BLaER1 treated with 17β-estradiol and CSF1 and Interleukin-3, amounts not matched to agents 10 nM and 100 nM (cell line): Measurements from ENCODE around the gene TMEM263.
A peak's percentile ranks its signal among the peaks of the same experiment; 100 is the strongest.
"Not testable (repeated sequence)": the region's sequence is repeated elsewhere in the genome, so short reads cannot be mapped to it uniquely, and the experiment has no call there.

Experiments used
- H3K27ac ChIP-seq, 11 experiments: shearing (Covaris generic); formaldehyde crosslinking; 2 replicates each; pipeline ENCODE4 v1.8.1; 2022
- H3K27me3 ChIP-seq, 11 experiments: shearing (Covaris generic); formaldehyde crosslinking; 2 replicates each; pipeline ENCODE4 v1.8.1; 2022
- H3K36me3 ChIP-seq, 11 experiments: shearing (Covaris generic); formaldehyde crosslinking; 2 replicates each; pipeline ENCODE4 v1.8.1; 2022
- H3K4me1 ChIP-seq, 10 experiments: shearing (Covaris generic); formaldehyde crosslinking; 2 replicates each; pipeline ENCODE4 v1.8.1; 2022
- H3K4me2 ChIP-seq, 11 experiments: shearing (Covaris generic); formaldehyde crosslinking; 2 replicates each; pipeline ENCODE4 v1.8.1; 2022
- H3K4me3 ChIP-seq, 10 experiments: shearing (Covaris generic); formaldehyde crosslinking; 2 replicates each; pipeline ENCODE4 v1.8.1; 2022
- H3K9ac ChIP-seq, 11 experiments: shearing (Covaris generic); formaldehyde crosslinking; 2 replicates each; pipeline ENCODE4 v1.8.1; 2022
- H3K9me3 ChIP-seq, 11 experiments: shearing (Covaris generic); formaldehyde crosslinking; replicated peaks in 1 of 11; 2 replicates each; pipeline ENCODE4 v1.8.1; 2022
- H4K20me1 ChIP-seq, 11 experiments: shearing (Covaris generic); formaldehyde crosslinking; 2 replicates each; pipeline ENCODE4 v1.8.1; 2022
- Cebpa-rat ChIP-seq, 11 experiments: shearing (Covaris generic); IDR thresholded peaks; 2 replicates each; pipeline ENCODE4 v1.8.1; 2022

Gene TMEM263

GRCh38 chr12:106984588-106985137 is 29.0 kb downstream of the TMEM263 start:
- Histone ChIP-seq H3K4me2 (peak overlapping the region in 4 of 11 experiments; percentile 82 to 86 (median 85); a peak in 3 of 22 replicates), H3K27ac (no peak overlapping the region), H4K20me1 (peaks cover 0 to 6% (median 0%) of the 10 kb centered on the region in 11 experiments; a peak in 2 of 22 replicates), H3K4me3 (no peak overlapping the region), H3K27me3 (no peaks in the 10 kb centered on the region), H3K4me1 (peaks cover 14 to 27% (median 22%) of the 10 kb centered on the region in 10 experiments), H3K9ac (no peak overlapping the region), H3K36me3 (peaks cover 11 to 21% (median 17%) of the 10 kb centered on the region in 11 experiments; a peak in 20 of 22 replicates), H3K9me3 (peaks cover 0 to 14% (median 0%) of the 10 kb centered on the region in 11 experiments; a peak in 7 of 22 replicates)
- TF ChIP-seq Cebpa-rat (IDR thresholded peaks at IDR 0.05) = no peak

DNA sequence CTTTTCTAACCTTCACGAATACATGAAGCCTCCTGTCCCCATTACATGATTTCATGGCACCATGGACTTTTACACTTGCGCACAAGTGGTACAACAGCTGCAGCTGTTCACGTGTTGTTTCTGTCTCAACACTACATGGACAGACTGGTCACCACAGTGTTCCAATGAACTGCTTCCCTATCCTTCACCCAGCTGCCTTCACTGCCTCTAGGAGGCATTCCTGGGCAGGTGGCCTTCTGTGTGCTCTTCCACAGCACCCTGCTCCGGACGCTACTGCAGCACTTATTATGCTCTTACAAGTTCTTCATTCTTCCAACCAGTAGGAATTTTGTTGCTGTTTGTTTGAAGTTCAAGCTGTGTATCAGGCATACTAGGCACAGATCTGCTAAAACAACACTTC is 29.8 kb downstream of the TMEM263 start:
- H4K20me1 ChIP-seq = peaks cover 0 to 6% (median 0%) of the 10 kb centered on the region in 11 experiments; a peak in 2 of 22 replicates
- peak overlapping the region; percentile 80 to 92 (median 86) for H3K4me2 ChIP-seq
- H3K9ac ChIP-seq = no peak overlapping the region
- peaks cover 0 to 14% (median 0%) of the 10 kb centered on the region in 11 experiments; a peak in 7 of 22 replicates for H3K9me3 ChIP-seq
- 0 out of 20 replicates have a peak overlapping the region, but pooled peaks of 1 of the 10 experiments have one; percentile 79 for H3K4me3 ChIP-seq
- H3K36me3 ChIP-seq = peaks cover 11 to 21% (median 17%) of the 10 kb centered on the region in 11 experiments; a peak in 20 of 22 replicates
- H3K27me3 ChIP-seq = no peaks in the 10 kb centered on the region
- no peak for TF ChIP-seq Cebpa-rat (IDR thresholded peaks at IDR 0.05)
- no peak overlapping the region for H3K27ac ChIP-seq
- peaks cover 14 to 27% (median 22%) of the 10 kb centered on the region in 10 experiments for H3K4me1 ChIP-seq

GRCh38 chr12:106986135-106986534 is 30.4 kb downstream of the TMEM263 start:
- Histone ChIP-seq H3K4me1 (peaks cover 14 to 27% (median 22%) of the 10 kb centered on the region in 10 experiments), H3K9me3 (peaks cover 0 to 14% (median 0%) of the 10 kb centered on the region in 11 experiments; a peak in 7 of 22 replicates), H3K36me3 (peaks cover 11 to 21% (median 17%) of the 10 kb centered on the region in 11 experiments; a peak in 20 of 22 replicates), H3K27ac (peak overlapping the region in 8 of 11 experiments; percentile 68 to 84 (median 76); a peak in 13 of 22 replicates), H3K9ac (peak overlapping the region; percentile 78 to 88 (median 85)), H3K27me3 (no peaks in the 10 kb centered on the region), H3K4me3 (peak overlapping the region; percentile 63 to 81 (median 75)), H3K4me2 (peak overlapping the region; percentile 80 to 92 (median 86)), H4K20me1 (peaks cover 0 to 6% (median 0%) of the 10 kb centered on the region in 11 experiments; a peak in 2 of 22 replicates)
- TF ChIP-seq Cebpa-rat (IDR thresholded peaks at IDR 0.05) = no peak

DNA sequence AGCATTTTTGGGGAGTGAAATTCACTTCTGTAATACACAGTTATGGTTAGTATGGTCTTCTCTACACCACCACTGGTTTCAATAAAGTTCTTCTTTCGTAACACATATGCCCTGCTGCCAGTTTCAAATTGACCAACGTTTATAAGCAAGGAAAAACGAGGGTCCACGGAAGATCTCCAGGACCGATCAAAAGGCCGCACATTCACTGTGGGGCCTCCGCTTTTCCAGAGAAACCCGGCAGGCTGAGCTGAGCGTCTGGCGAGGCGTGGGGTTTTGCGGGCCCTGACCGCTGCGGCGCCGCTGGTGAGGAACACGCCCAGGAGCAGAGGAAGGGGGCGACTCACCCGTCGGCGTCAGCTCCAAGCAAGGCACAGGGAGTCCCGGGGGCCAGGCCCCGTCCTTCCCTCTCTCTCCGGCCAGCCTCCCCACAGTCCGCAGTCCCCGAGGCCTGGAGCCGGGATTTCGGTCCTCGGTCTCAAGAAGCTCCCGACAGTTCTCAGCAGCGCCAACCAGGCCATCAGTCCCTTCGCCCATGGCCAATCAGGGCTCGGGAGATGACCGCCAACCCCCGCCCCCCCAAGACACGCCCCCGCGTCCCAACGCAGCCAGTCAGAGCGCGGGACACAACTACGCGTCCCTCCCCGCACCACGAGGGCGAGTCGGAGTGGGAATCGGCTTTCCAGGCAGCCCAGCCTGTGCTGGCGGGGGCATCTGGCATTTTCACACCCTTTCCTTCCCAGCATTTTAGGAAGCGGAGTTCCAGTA is 31.1 kb downstream of the TMEM263 start, which contains the start of gene MTERF2:
TSS of gene MTERF2 (minus strand) at position 522 of the 765 bp plus-strand sequence. CDS start 8,432 bp downstream, outside the sequence.
- H3K4me1 ChIP-seq = peaks cover 13 to 25% (median 22%) of the 10 kb centered on the region in 10 experiments
- H3K36me3 ChIP-seq = peaks cover 11 to 21% (median 17%) of the 10 kb centered on the region in 11 experiments; a peak in 20 of 22 replicates
- H3K27ac ChIP-seq = peak within 1 kb of the TSS; percentile 56 to 84 (median 74); a peak in 21 of 22 replicates
- H3K9me3 ChIP-seq = peaks cover 0 to 14% (median 0%) of the 10 kb centered on the region in 11 experiments; a peak in 7 of 22 replicates
- H3K4me3 ChIP-seq = peak within 1 kb of the TSS; percentile 63 to 81 (median 75)
- H3K9ac ChIP-seq = peak within 1 kb of the TSS; percentile 78 to 88 (median 85)
- TF ChIP-seq Cebpa-rat (IDR thresholded peaks at IDR 0.05) = no peak
- no peaks in the 10 kb centered on the region for H3K27me3 ChIP-seq
- peak within 1 kb of the TSS; percentile 80 to 92 (median 86) for H3K4me2 ChIP-seq
- H4K20me1 ChIP-seq = peaks cover 0 to 6% (median 0%) of the 10 kb centered on the region in 11 experiments; a peak in 2 of 22 replicates

GRCh38 chr12:106987846-106988245 is 32.1 kb downstream of the TMEM263 start:
- H3K27ac ChIP-seq = no peak overlapping the region
- no peak overlapping the region; a peak in 1 of 22 replicates for H3K9ac ChIP-seq
- peaks cover 11 to 23% (median 21%) of the 10 kb centered on the region in 10 experiments for H3K4me1 ChIP-seq
- H3K36me3 ChIP-seq = peaks cover 11 to 24% (median 17%) of the 10 kb centered on the region in 11 experiments; a peak in 20 of 22 replicates
- TF ChIP-seq Cebpa-rat (IDR thresholded peaks at IDR 0.05) = no peak
- H4K20me1 ChIP-seq = peaks cover 0 to 6% (median 0%) of the 10 kb centered on the region in 11 experiments; a peak in 2 of 22 replicates
- peak overlapping the region; percentile 80 to 92 (median 86); a peak in 16 of 22 replicates for H3K4me2 ChIP-seq
- peaks cover 0 to 14% (median 0%) of the 10 kb centered on the region in 11 experiments; a peak in 7 of 22 replicates for H3K9me3 ChIP-seq
- no peak overlapping the region for H3K4me3 ChIP-seq
- no peaks in the 10 kb centered on the region for H3K27me3 ChIP-seq

- Histone ChIP-seq H3K4me1 (no peaks in the 10 kb centered on the region), H3K27ac (no peak overlapping the region), H3K9ac (no peak overlapping the region), H3K36me3 (peaks cover 21 to 47% (median 35%) of the 10 kb centered on the region in 11 experiments; a peak in 21 of 22 replicates), H3K9me3 (peaks cover 0 to 7% (median 4%) of the 10 kb centered on the region in 11 experiments; a peak in 4 of 22 replicates), H3K4me3 (no peak overlapping the region), H4K20me1 (no peaks in the 10 kb centered on the region), H3K27me3 (no peaks in the 10 kb centered on the region), H3K4me2 (no peak overlapping the region)
- TF ChIP-seq Cebpa-rat (IDR thresholded peaks at IDR 0.05) = no peak
These were observed 39.0 kb downstream of the TMEM263 start for GRCh38 chr12:106994579-106995220.

GRCh38 chr12:106996102-106996501 is 40.4 kb downstream of the TMEM263 start:
- H3K4me3 ChIP-seq, H3K9ac ChIP-seq, H3K4me1 ChIP-seq, H3K27ac ChIP-seq, H3K4me2 ChIP-seq, H3K9me3 ChIP-seq, H3K27me3 ChIP-seq, H4K20me1 ChIP-seq: not testable (repeated sequence)
- peaks cover 32 to 59% (median 47%) of the 10 kb centered on the region in 11 experiments for H3K36me3 ChIP-seq

DNA sequence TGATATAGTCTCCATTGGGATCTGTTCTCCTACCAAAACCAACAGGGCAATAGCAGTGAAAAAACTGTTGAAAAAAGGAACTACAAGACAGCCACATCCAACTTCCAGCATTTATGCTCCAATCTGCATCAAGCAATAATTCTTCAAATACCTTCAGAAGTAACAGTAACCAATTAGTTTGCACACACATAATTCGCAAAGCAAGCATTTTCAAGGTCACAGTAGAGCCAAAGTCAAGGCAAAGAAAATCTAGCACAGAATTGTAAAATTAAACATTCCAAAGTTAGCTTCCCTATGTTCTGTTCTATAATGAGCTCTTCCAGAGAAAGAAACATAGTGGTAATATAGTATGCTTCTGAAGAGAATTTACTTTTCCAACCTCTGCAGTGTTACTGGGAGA is 42.2 kb downstream of the TMEM263 start:
- Histone ChIP-seq H3K27ac (no peak overlapping the region), H3K9ac (no peak overlapping the region), H4K20me1 (no peaks in the 10 kb centered on the region), H3K4me1 (no peaks in the 10 kb centered on the region), H3K36me3 (peaks cover 37 to 73% (median 60%) of the 10 kb centered on the region in 11 experiments), H3K4me2 (no peak overlapping the region), H3K9me3 (peaks cover 5 to 12% (median 10%) of the 10 kb centered on the region in 11 experiments; a peak in 19 of 22 replicates), H3K4me3 (no peak overlapping the region), H3K27me3 (no peaks in the 10 kb centered on the region)
- no peak for TF ChIP-seq Cebpa-rat (IDR thresholded peaks at IDR 0.05)
